ENCODE results near the gene RNF167. TPM values are rescaled to one million over a fixed set of nuclear protein-coding genes. Genes with fewer than 3 reads are reported as not detected.

Gene RNF167
- total RNA-seq, 4 donors from 2014 or later, result 67.3 to 98.8 (median 85.9) TPM

DNA sequence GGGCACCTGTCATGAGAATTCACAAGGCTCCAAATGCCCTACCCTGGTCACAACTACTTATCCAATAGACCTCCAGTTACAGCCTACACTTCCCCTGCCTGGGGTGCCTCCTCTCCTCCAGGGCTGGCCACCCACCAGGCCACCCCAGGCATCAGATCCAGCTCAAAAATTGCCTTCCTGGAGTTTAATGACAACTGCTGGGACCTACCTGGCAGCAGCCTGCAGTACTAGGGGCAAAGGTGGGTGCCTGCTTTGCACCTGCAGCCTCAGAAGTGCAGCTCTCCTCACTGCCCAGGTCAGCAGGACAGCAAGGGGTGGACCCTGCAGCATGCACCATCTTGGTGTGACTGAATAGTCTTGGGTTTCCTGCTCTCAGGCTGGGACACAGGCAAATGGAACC lies 4.4 kb upstream of the RNF167 start:
- no peak for ATAC-seq
- Histone ChIP-seq H3K4me3 (no peak overlapping the region), H3K27ac (no peak overlapping the region), H3K27me3 (no peaks in the 10 kb centered on the region), H3K9me3 (no peaks in the 10 kb centered on the region), H3K4me1 (peaks cover 0 to 39% (median 16%) of the 10 kb centered on the region in 3 donors), H3K36me3 (peaks cover 0 to 34% of the 10 kb centered on the region in 2 donors)
- TF ChIP-seq POLR2AphosphoS5 (IDR thresholded peaks at IDR 0.05) (no peak), CTCF (IDR thresholded peaks at IDR 0.05) (no peak), POLR2A (IDR thresholded peaks at IDR 0.05) (no peak), EP300 (IDR thresholded peaks at IDR 0.05) (no peak)

DNA sequence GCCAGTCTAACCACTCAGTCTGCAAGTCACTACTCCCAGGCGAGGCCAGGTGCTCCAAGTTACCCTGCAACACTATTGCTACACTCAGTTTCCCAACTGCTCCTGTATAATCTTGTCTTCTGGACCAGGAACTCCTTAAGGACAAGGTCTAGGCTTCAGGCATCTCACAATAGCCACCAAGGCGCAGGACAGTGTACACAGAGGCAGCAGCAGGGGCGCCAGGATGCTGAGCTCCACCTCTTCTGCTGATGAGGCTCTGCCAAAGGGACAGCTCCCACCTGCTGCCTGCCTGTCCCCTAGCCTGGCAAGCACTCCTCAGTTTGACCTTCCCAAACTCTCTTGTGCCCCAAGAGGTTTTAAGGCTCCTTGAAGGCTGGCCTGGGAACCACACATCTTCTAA lies 3.6 kb upstream of the RNF167 start:
- 83% methylated on average over 1 of the region's 3 CpGs; no CpG with 5 or more reads in 1 of the 2 donors for WGBS, 2 donors (ENCODE audit: low coverage in 1 of 2)
- no peak for ATAC-seq
- Histone ChIP-seq H3K4me1 (peaks cover 0 to 46% (median 21%) of the 10 kb centered on the region in 3 donors), H3K4me3 (no peak overlapping the region), H3K27me3 (no peaks in the 10 kb centered on the region), H3K36me3 (peaks cover 0 to 34% of the 10 kb centered on the region in 2 donors), H3K9me3 (no peaks in the 10 kb centered on the region), H3K27ac (no peak overlapping the region)
- no peak for TF ChIP-seq CTCF (IDR thresholded peaks at IDR 0.05)
- no peak for TF ChIP-seq EP300 (IDR thresholded peaks at IDR 0.05)
- no peak for TF ChIP-seq POLR2A (IDR thresholded peaks at IDR 0.05)
- TF ChIP-seq POLR2AphosphoS5 (IDR thresholded peaks at IDR 0.05), result no peak

- H3K36me3 ChIP-seq, result peaks cover 0 to 43% of the 10 kb centered on the region in 2 donors
- peak overlapping the region in 2 of 4 donors; percentile 90 to 96 for H3K27ac ChIP-seq
- 92% methylated on average over 6 of the region's 16 CpGs; no CpG with 5 or more reads in 1 of the 2 donors for WGBS, 2 donors (ENCODE audit: low coverage in 1 of 2)
- H3K4me1 ChIP-seq, result peaks cover 0 to 58% (median 25%) of the 10 kb centered on the region in 3 donors
- TF ChIP-seq CTCF (IDR thresholded peaks at IDR 0.05) (no peak), EP300 (IDR thresholded peaks at IDR 0.05) (no peak), POLR2AphosphoS5 (IDR thresholded peaks at IDR 0.05) (no peak), POLR2A (IDR thresholded peaks at IDR 0.05) (no peak)
- H3K9me3 ChIP-seq, result no peaks in the 10 kb centered on the region
- H3K4me3 ChIP-seq, result no peak overlapping the region
- no peak for ATAC-seq
- no peaks in the 10 kb centered on the region for H3K27me3 ChIP-seq
Observed at GRCh38 chr17:4937553-4937952, 2.5 kb upstream of the RNF167 start.

- H3K27ac ChIP-seq, result peak overlapping the region in 3 of 4 donors; percentile 90 to 96 (median 93)
- WGBS, 2 donors (ENCODE audit: low coverage in 1 of 2), result 83% methylated on average over 1 of the region's 11 CpGs; no CpG with 5 or more reads in 1 of the 2 donors
- H3K9me3 ChIP-seq, result no peaks in the 10 kb centered on the region
- no peaks in the 10 kb centered on the region for H3K27me3 ChIP-seq
- no peak for TF ChIP-seq EP300 (IDR thresholded peaks at IDR 0.05)
- TF ChIP-seq POLR2AphosphoS5 (IDR thresholded peaks at IDR 0.05), result no peak
- TF ChIP-seq CTCF (IDR thresholded peaks at IDR 0.05), result no peak
- TF ChIP-seq POLR2A (IDR thresholded peaks at IDR 0.05), result no peak
- peak overlapping the region in 1 of 2 donors; percentile 88 for H3K4me3 ChIP-seq
- ATAC-seq, result no peak
- H3K36me3 ChIP-seq, result peaks cover 0 to 48% of the 10 kb centered on the region in 2 donors
- peaks cover 0 to 63% (median 25%) of the 10 kb centered on the region in 3 donors for H3K4me1 ChIP-seq
Observed at GRCh38 chr17:4938069-4938491, 2.0 kb upstream of the RNF167 start.

Data from gastroesophageal sphincter (tissue), 4 donors.